OCI-LY3 (cell line): ENCODE data around the gene EFNA1.

Experiments
- H2AFZ ChIP-seq: fragments of 200-600, 300-600 bp; shearing (Covaris generic); 2 replicates; pipeline ENCODE4 v1.6.0; 2014; ENCODE audit warnings: antibody characterized with exemption, low read depth, low read length
- H3K27ac ChIP-seq: fragments of 200-600, 300-600 bp; sonication (generic); 2 replicates; pipeline ENCODE4 v1.5.1; 2014; ENCODE audit warnings: mild to moderate bottlenecking, low read length, moderate library complexity, mixed read lengths
- H3K27me3 ChIP-seq: fragments of 200-600, 300-600 bp; sonication (generic); 2 replicates; pipeline ENCODE4 v1.6.1; 2014; ENCODE audit warnings: low read depth, low read length, mixed read lengths
- H3K36me3 ChIP-seq: fragments of 200-600, 300-600 bp; sonication (generic); replicated peaks from 2 replicates; pipeline ENCODE3; 2014; ENCODE audit warnings: low read depth, low read length, mixed read lengths
- H3K4me1 ChIP-seq: fragments of 300-600, 200-600 bp; sonication (generic); 2 replicates; pipeline ENCODE4 v1.6.1; 2014; ENCODE audit warnings: low read length, mixed read lengths
- H3K4me2 ChIP-seq: fragments of 200-600, 300-600 bp; sonication (generic); 2 replicates; pipeline ENCODE4 v1.6.1; 2014; ENCODE audit warnings: low read length, mixed read lengths
- H3K4me3 ChIP-seq: fragments of 300-600, 200-600 bp; sonication (generic); 2 replicates; pipeline ENCODE4 v1.5.1; 2014; ENCODE audit warnings: antibody characterized with exemption, mild to moderate bottlenecking, low read length, moderate library complexity
- H3K79me2 ChIP-seq: fragments of 300-600, 200-600 bp; shearing (Covaris generic); 2 replicates; pipeline ENCODE4 v1.6.1; 2014; ENCODE audit warnings: mild to moderate bottlenecking, low read length, mixed read lengths
- H3K9ac ChIP-seq: fragments of 300-600, 200-600 bp; shearing (Covaris generic); 2 replicates; pipeline ENCODE4 v1.6.0; 2014; ENCODE audit warnings: mild to moderate bottlenecking, low read length, moderate library complexity
- H3K9me3 ChIP-seq: fragments of 200-600, 300-600 bp; shearing (Covaris generic); 2 replicates; pipeline ENCODE4 v1.6.1; 2014; ENCODE audit warnings: low read length, mixed read lengths; ENCODE audit not compliant: insufficient read depth
- H4K20me1 ChIP-seq: fragments of 200-600, 300-600 bp; sonication (generic); 2 replicates; pipeline ENCODE4 v1.6.1; 2016; ENCODE audit warnings: low read length, mixed read lengths; ENCODE audit not compliant: insufficient read depth
- EZH2phosphoT487 ChIP-seq: fragments of 200-600 bp; shearing (Covaris generic); IDR thresholded peaks from 2 replicates; pipeline ENCODE4 v1.6.1; 2018; ENCODE audit warnings: antibody characterized with exemption, mixed run types, low read depth
- TF ChIP-seq, protein P1 (sequence below): fragments of 200-600, 300-600 bp; sonication (generic); IDR thresholded peaks from 2 replicates; pipeline ENCODE4 v1.5.1; 2014; ENCODE audit warnings: antibody characterized with exemption, low read length, low read depth

Gene EFNA1

DNA sequence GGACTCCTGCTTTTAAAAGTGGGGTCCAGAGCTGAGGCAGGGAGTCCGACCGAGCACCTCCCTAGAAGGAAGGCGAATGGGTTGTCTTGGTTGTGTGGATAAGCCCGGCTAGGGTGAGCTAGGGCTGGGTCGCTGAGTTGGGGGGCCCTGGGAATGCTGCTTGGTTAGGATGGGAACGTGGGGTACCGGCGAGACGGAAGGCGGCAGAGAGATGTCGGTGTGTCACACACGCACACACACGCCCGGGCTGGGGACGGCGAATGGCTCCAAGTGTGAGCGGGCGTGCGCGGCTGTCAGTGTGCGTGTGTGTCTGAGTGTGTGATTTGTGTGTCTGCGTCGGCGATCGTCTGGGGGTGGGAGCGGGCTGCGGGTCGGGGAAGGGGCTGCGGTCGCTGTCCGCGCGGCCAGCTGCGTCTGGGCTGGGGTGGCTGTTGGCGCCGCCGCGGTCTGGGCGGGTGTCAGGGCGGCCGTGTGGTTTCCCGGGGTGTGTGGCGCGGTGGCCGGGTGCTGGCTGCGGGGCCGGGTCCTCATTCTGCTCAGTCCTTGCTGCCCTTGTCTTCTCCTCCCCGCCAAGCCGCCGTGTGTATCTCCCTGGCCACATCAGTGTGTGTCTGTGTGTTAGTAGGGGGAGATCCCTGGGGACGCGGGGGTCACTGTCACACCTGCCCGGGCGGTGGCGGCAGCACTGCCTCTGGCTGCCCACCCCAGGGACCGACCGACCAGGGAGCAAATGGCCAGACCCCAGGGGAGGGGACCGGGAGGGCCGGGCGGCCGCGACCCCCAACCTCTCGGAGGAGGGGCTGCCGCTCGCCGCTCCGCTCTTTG, 48.0 kb upstream of the EFNA1 start:
- no peak overlapping the region for H2AFZ ChIP-seq
- H3K27ac ChIP-seq = no peak overlapping the region
- H3K9me3 ChIP-seq = no peaks in the 10 kb centered on the region
- peak overlapping the region; percentile 77 for H3K4me3 ChIP-seq
- peaks cover 21% of the 10 kb centered on the region for H3K27me3 ChIP-seq
- H4K20me1 ChIP-seq = no peaks in the 10 kb centered on the region
- no peaks in the 10 kb centered on the region for H3K36me3 ChIP-seq
- no peak for TF ChIP-seq EZH2phosphoT487
- TF ChIP-seq, protein P1, sequence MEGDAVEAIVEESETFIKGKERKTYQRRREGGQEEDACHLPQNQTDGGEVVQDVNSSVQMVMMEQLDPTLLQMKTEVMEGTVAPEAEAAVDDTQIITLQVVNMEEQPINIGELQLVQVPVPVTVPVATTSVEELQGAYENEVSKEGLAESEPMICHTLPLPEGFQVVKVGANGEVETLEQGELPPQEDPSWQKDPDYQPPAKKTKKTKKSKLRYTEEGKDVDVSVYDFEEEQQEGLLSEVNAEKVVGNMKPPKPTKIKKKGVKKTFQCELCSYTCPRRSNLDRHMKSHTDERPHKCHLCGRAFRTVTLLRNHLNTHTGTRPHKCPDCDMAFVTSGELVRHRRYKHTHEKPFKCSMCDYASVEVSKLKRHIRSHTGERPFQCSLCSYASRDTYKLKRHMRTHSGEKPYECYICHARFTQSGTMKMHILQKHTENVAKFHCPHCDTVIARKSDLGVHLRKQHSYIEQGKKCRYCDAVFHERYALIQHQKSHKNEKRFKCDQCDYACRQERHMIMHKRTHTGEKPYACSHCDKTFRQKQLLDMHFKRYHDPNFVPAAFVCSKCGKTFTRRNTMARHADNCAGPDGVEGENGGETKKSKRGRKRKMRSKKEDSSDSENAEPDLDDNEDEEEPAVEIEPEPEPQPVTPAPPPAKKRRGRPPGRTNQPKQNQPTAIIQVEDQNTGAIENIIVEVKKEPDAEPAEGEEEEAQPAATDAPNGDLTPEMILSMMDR = no peak
- H3K4me2 ChIP-seq = peak overlapping the region; percentile 76
- H3K9ac ChIP-seq = peak overlapping the region; percentile 57
- H3K4me1 ChIP-seq = peaks cover 35% of the 10 kb centered on the region
- no peaks in the 10 kb centered on the region for H3K79me2 ChIP-seq

DNA sequence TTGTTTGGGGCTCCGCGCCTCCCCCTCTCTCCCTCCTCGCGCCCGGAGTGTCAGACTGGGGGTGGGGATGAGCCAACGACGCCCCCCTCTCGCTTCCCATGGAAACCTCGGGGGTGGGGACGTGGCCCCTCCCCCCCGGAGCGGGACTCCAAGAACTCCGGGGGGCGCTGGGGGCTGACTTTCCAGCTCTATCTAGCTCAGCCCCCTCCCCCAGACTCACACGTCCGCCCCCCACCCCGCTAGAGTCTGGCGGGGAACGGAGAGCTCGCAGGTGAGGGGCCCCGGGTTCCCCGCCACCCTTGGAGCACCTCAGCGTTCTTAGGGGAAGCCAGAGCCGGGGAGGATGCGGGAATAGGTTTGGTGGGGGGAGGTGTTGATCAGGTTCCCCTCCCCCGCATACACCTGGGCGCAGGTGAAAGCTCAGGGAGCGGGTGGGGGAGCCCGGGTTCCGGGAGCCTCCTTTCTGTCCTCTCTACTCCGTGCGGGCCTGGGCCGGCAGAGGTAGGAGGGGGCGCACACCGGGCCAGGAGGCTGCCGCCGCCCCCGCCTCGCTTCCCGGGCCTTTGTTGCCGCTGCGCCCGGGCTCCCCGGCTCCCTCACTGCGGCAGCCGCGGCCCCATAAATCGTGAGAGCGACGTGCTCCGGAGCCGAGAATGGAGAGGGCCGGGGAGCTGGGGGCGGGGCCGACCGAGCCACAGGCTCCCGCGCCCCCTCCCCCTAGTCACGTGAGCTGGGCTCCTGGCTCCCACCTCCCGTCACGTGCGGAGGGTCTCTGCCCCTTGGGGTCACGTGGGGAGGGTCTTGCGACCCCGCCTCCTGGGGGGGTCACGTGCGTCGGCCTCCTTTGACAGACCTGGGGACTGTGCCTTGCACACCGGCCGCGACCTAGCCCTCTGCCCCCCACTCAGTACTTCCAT, 47.1 kb upstream of the EFNA1 start:
- Histone ChIP-seq H3K4me2 (peak overlapping the region; percentile 76), H3K79me2 (no peaks in the 10 kb centered on the region), H3K9me3 (no peaks in the 10 kb centered on the region), H3K27me3 (peaks cover 21% of the 10 kb centered on the region), H3K4me3 (peak overlapping the region; percentile 77), H2AFZ (no peak overlapping the region; the same call in 1 of the 2 replicates), H4K20me1 (no peaks in the 10 kb centered on the region), H3K36me3 (no peaks in the 10 kb centered on the region), H3K27ac (no peak overlapping the region), H3K4me1 (peaks cover 35% of the 10 kb centered on the region), H3K9ac (peak overlapping the region; percentile 57)
- TF ChIP-seq, protein P1 = no peak
- TF ChIP-seq EZH2phosphoT487 = no peak

DNA sequence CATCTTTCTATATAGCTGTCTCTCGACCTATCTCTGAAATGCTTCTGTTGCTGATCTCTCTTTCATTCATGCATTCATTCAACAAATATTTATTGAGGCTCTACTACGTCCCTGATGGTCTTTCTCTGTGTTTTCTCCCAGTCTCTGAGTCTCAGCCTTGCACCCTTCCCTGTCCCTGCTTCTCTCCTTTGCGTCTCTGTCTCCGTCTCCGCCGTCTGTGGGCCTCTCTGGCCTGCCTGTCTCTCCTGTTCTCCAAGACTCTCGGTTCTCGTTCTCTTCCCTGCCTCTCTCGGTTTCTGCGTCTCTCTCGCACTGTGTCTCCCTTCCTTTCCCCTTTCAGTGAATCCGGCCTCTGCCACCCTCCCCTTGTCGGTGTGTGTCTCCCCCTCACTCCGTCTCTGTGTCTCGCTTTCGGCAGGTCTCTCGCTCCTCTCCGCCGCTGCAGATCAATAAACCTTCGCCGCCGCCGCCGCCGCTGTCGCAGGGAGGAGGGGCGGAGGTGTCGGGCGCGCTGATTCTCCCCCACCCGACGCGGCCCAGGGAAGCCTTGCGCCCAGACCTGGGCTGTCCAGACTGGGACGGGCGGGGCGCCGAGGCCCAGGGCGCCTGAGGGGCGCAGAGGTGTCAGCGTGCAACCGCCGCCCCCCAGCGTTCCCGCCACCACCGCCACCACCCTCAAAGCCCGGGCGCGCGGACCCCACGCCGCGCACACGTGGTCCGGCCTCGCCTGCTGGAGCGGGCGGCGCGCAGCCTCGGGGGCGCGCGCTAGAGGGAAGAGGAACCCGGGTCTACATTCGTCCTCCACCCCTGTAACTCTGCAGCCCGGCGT, 46.0 kb upstream of the EFNA1 start:
- Histone ChIP-seq H3K9me3 (no peaks in the 10 kb centered on the region), H3K9ac (peak overlapping the region; percentile 57; the same call in 1 of the 2 replicates), H2AFZ (no peak overlapping the region; the same call in 1 of the 2 replicates), H3K27me3 (peaks cover 21% of the 10 kb centered on the region), H3K4me3 (peak overlapping the region; percentile 77), H3K4me1 (peaks cover 35% of the 10 kb centered on the region), H4K20me1 (no peaks in the 10 kb centered on the region), H3K27ac (no peak overlapping the region), H3K4me2 (peak overlapping the region; percentile 76), H3K79me2 (no peaks in the 10 kb centered on the region), H3K36me3 (peaks cover under 1% of the 10 kb centered on the region)
- TF ChIP-seq EZH2phosphoT487 = no peak
- TF ChIP-seq, protein P1 = no peak
